NCI-H1694 treated with DMSO at 0.1 percent for 48 hours (cell line): ENCODE measurements around the gene ALDH3B1.
"Not testable (repeated sequence)": the region's sequence is repeated elsewhere in the genome, so short reads cannot be mapped to it uniquely, and the experiment has no call there.

Experiments
- DNase-seq: peaks from one replicate; lab custom pipeline; 2025; lab: John Stamatoyannopoulos, UW

Gene ALDH3B1, protein sequence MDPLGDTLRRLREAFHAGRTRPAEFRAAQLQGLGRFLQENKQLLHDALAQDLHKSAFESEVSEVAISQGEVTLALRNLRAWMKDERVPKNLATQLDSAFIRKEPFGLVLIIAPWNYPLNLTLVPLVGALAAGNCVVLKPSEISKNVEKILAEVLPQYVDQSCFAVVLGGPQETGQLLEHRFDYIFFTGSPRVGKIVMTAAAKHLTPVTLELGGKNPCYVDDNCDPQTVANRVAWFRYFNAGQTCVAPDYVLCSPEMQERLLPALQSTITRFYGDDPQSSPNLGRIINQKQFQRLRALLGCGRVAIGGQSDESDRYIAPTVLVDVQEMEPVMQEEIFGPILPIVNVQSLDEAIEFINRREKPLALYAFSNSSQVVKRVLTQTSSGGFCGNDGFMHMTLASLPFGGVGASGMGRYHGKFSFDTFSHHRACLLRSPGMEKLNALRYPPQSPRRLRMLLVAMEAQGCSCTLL

GRCh38 chr11:68010090-68011041 lies at the start of gene ALDH3B1:
ALDH3B1 (plus strand) TSS chr11:68010327; CDS start chr11:68015298, 4,971 bp downstream.
- DNase-seq: no peak

DNA sequence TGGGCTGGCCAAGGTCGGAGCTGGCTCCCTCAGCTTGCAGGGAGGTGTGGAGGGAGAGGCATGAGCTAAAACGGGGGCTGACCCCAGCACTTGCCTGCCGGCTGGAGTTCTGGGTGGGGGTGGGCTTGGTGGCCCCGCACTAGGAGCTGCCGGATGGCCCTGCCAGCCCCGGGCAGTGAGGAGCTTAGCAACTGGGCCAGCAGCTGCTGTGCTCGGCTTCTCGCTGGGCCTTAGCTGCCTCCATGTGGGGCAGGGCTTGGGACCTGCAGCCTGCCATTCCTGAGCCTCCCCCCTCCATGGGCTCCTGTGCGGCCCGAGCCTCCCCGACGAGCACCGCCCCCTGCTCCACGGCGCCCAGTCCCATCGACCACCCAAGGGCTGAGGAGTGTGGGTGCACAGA lies 46.9 kb upstream of the ALDH3B1 start:
- DNase-seq: not testable (repeated sequence)

DNA sequence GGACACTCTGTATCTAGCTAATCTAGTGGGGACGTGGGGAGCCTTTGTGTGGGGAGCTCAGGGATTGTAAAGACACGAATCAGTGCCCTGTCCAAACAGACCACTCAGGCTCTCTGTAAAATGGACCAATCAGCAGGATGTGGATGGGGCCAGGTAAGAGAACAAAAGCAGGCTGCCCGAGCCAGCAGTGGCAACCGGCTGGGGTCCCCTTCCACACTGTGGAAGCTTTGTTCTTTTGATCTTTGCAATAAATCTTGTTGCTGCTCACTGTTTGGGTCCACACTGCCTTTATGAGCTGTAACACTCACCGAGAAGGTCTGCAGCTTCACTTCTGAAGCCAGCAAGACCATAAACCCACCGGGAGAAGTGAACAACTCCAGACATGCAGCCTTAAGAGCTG lies 46.2 kb upstream of the ALDH3B1 start:
- not testable (repeated sequence) for DNase-seq

GRCh38 chr11:67964746-67965145 lies 45.4 kb upstream of the ALDH3B1 start:
- DNase-seq: not testable (repeated sequence)

DNA sequence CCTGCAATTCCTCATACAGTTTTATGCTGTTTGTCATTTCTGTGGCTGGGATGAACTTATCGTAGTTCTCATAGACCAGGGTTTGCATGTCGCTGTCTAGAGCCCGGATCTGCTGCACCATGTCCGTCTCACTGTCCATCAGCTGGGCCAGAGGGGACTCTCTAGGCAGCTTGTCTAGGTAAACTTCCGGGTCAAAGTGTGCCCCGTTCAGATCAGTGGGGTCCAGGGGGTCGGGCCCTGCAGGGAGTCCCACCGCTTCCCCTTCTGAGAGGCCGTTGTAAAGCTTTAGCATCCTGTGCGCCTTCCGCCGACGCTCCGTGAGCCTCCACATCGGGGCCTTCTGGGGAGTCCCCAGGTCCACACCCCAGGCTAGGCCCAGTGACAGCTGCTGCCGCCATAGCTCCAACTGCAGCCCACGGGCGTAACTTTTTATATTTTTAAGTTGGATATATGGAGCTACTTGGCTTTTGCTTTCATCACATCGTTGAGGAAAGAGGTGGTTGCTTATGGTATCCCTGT lies 44.2 kb upstream of the ALDH3B1 start:
- DNase-seq: not testable (repeated sequence)

GRCh38 chr11:67974746-67975145 lies 35.4 kb upstream of the ALDH3B1 start:
- DNase-seq: not testable (repeated sequence)

GRCh38 chr11:67978766-67979418 lies 31.2 kb upstream of the ALDH3B1 start:
- not testable (repeated sequence) for DNase-seq

DNA sequence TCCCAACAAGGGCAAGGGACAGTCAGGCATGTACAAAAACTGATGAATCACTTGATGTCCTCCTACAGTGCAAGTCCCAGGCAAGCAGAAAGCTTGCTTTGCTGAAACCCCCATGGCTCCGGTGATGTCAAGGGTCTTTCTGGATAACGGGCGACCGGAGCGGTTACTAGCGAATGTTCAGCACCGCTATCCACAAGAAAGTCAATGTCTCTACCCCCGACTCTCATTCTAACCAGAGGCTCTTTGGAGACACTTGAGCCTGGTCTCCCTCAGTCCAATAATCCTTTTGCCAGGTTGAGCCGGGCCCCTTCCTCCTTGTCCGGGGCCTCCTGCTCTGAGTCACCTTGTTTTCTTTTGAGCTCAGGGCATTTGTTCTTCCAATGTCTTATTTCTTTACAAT lies 28.9 kb upstream of the ALDH3B1 start:
- DNase-seq: not testable (repeated sequence)

DNA sequence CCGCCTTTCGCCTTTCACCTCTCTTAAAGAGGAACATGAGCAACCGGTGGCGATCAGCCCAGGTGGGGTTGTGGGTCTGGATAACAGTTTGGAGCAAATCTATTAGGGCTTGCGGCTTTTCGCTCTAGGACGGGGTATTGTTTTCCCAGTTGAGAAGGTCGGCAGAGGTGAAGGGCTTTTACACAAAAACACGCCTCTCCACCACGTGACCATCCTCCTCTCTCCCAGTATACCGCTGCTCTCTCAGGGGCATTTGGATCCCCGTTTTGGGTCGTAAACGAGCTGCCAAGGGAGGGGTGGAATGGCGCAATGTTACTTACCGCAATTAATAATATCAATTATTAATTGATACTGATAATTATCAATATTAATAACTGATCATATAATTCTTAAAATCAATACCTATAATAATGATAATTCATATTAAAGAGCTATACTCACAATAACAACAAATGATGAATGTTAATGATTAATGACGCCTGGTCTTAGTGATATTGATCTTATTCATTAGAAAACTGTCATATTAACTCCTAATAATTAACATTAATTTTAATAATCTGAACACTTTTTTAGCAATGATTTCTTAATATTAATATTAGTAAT lies 27.8 kb upstream of the ALDH3B1 start:
- DNase-seq: not testable (repeated sequence)

- no peak for DNase-seq
Observed at GRCh38 chr11:67983951-67984350, 26.2 kb upstream of the ALDH3B1 start.

DNA sequence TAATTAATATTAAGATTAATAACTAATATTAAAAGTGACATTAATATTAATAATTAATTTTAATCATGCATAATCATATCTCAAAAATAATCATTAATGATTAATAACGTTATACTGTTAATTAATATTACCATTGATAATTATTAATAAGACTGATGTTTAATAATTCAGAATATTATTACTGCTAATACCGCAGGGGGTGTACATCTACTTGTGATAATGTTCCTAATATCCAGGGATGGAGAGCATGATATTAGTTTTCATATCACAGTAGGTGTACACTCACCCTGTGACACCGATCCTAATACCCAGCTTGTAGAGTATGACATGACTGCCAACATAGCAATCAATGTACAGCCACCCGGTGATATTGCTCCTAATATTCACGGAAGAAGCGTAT lies 24.8 kb upstream of the ALDH3B1 start:
- DNase-seq: not testable (repeated sequence)

- DNase-seq: not testable (repeated sequence)
Observed at GRCh38 chr11:67990546-67991346, 19.4 kb upstream of the ALDH3B1 start.

- DNase-seq: not testable (repeated sequence)
Observed at GRCh38 chr11:67991347-67992121, 18.6 kb upstream of the ALDH3B1 start.

DNA sequence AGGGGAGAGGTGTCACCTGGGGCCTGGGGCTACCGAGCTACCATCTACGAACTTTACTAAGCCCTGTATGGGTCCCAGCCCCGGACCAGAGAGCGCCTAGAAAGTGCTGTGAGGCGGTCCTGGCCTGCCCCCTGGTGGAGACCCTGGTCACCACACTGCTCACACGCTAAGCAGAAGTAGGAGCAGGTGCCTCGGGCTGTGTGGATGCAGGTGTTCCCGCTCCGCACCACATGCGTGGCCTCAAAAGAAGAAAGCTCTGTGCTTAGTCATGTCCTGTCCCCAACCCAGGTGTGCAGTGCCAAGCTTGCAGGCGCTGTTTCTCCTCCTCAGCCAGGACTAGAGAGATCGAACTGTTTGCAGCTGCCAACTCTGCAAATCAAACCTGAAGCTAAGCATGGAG lies 16.3 kb upstream of the ALDH3B1 start:
- DNase-seq: not testable (repeated sequence)

DNA sequence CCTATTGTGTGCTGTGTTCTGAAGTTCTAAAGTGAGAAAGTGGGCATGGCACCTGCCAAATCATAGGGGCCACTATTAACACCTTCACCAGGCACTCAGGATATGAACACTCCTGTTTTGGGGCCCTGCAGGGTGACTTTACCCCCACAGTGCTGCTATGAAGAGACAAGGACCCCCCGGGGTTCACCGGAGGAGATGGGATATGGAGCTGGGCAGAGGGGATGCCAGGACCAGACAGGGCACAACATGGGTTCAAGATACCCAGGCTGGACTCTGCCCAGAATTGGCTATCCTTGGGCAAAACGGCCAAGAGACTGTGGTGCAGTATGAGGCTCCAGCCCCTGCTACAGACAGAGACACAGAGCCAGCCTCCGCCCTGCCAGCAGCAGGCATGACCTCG lies 15.7 kb upstream of the ALDH3B1 start:
- DNase-seq: not testable (repeated sequence)

DNA sequence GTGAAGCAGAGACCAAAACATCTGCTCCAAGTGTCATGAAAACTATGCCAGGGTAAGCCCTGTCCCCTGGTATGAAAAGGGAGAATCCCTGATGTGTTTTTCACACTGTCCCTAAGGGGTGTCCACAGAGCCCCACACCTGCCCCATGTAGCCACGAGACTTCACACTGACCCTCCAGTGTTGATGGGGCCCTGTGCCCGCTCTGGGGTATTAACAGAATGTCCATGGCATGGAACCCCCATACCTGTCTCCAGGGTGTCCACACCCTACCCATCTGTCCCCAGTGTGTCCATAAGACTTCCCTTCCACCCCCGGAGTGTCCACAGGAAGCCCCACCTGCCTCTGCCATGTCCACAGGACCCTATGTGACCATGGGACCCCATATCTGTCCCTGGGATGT lies 15.0 kb upstream of the ALDH3B1 start:
- not testable (repeated sequence) for DNase-seq

GRCh38 chr11:67995579-67995978 lies 14.5 kb upstream of the ALDH3B1 start:
- not testable (repeated sequence) for DNase-seq

- DNase-seq: no peak
Observed at GRCh38 chr11:67996051-67996450, 14.1 kb upstream of the ALDH3B1 start.

DNA sequence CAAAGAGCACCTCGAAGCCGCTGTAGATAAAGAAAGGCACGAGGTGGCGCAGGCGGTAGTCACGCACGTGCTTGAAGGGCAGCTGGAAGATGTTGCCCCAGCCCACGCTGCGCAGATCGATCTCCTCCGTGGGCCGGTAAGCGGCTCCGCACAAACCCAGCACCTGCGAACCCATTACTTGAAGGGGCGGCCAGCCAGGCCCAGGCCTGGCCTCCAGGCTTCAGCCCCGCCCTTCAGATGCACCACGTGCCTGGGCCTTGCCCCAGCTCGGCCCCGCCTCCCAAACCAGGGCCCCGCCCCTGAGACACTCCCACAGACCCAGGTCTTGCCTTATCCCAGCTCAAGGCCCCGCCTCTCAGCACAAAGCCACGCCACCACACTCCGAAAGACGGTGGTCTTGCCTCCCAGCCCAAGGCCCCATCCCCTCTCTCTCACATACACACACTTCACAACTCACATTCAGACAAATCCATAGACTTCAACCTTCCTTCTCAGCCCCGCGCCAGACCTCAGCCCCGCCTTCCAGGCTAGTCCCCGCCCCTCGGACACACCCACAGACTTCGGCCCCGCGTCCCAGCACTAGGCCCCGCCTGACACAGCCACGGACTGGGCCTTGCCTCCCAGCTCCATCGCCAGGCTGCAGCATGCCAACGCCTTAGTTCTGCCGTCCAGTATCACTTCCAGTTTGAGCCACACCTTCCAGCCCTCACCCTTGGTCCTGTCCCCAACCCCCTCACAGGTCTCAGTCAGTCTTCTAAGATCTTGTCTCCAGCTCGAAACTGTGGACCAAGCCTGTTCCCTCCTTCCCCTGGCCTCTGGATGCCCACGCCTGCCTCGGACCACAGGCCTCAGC lies 13.3 kb upstream of the ALDH3B1 start:
- DNase-seq: no peak
